Stimulated activated naive CD8-positive, alpha-beta T cell treated with anti-CD3 and anti-CD28 coated beads, Interleukin-15, Interleukin-2, amounts not matched to agents 100 U/mL and 50 U/mL, for 24 hours (primary cell): Measurements from ENCODE around the gene OGDHL.
A peak's percentile ranks its signal among the peaks of the same experiment; 100 is the strongest.
"Not testable (repeated sequence)": the region's sequence is repeated elsewhere in the genome, so short reads cannot be mapped to it uniquely, and the experiment has no call there.

ENCODE experiments used
- ATAC-seq: fragments of 150-1000 bp; cut with Tn5 transposase; one replicate; pipeline ENCODE4 v1.10.0; 2021
- DNase-seq: peaks from one replicate; pipeline ENCODE4 v3.0.0; 2021

Gene OGDHL

GRCh38 chr10:49761789-49762565, at the start of gene OGDHL:
Gene OGDHL, minus strand, starts transcription at chr10:49762323. Its CDS starts 3,731 bp downstream, at chr10:49758592.
- ATAC-seq (peak; percentile 78), DNase-seq (peak; percentile 79)

GRCh38 chr10:49803988-49804387, 41.9 kb upstream of the OGDHL start:
- no peak for ATAC-seq
- no peak for DNase-seq

GRCh38 chr10:49798275-49798674, 36.2 kb upstream of the OGDHL start:
- ATAC-seq (no peak), DNase-seq (no peak)

- no peak for ATAC-seq
- DNase-seq = no peak
Measured at GRCh38 chr10:49791100-49791499, 29.0 kb upstream of the OGDHL start.

- ATAC-seq (no peak), DNase-seq (no peak)
Measured at GRCh38 chr10:49784681-49785080, 22.6 kb upstream of the OGDHL start.

GRCh38 chr10:49783645-49784044, 21.5 kb upstream of the OGDHL start:
- ATAC-seq (no peak), DNase-seq (no peak)

GRCh38 chr10:49781247-49781646, 19.1 kb upstream of the OGDHL start:
- no peak for ATAC-seq
- DNase-seq = no peak

- no peak for ATAC-seq
- no peak for DNase-seq
Measured at GRCh38 chr10:49778197-49778596, 16.1 kb upstream of the OGDHL start.

- DNase-seq = no peak
- no peak for ATAC-seq
Measured at GRCh38 chr10:49776851-49777250, 14.7 kb upstream of the OGDHL start.

- ATAC-seq = no peak
- no peak for DNase-seq
Measured at GRCh38 chr10:49775014-49775413, 12.9 kb upstream of the OGDHL start.

GRCh38 chr10:49772944-49773343, 10.8 kb upstream of the OGDHL start:
- not testable (repeated sequence) for ATAC-seq

GRCh38 chr10:49771046-49771445, 8.9 kb upstream of the OGDHL start:
- ATAC-seq, DNase-seq: not testable (repeated sequence)

More at GRCh38 chr10:49772944-49773343, 10.8 kb upstream of the OGDHL start:
- not testable (repeated sequence) for DNase-seq

- DNase-seq (no peak), ATAC-seq (no peak)
Measured at GRCh38 chr10:49769692-49770091, 7.6 kb upstream of the OGDHL start.

GRCh38 chr10:49768731-49769130, 6.6 kb upstream of the OGDHL start:
- DNase-seq = no peak
- no peak for ATAC-seq

- DNase-seq (no peak), ATAC-seq (no peak)
Measured at GRCh38 chr10:49768329-49768728, 6.2 kb upstream of the OGDHL start.

- ATAC-seq = no peak
- no peak for DNase-seq
Measured at GRCh38 chr10:49767752-49768151, 5.6 kb upstream of the OGDHL start.

GRCh38 chr10:49766484-49766883, 4.4 kb upstream of the OGDHL start:
- DNase-seq = no peak
- no peak for ATAC-seq

GRCh38 chr10:49762566-49762877, 399 bp upstream of the OGDHL start:
- no peak for ATAC-seq

GRCh38 chr10:49761201-49761788, 828 bp downstream of the OGDHL start:
- DNase-seq (no peak), ATAC-seq (no peak)

More at GRCh38 chr10:49762566-49762877, 399 bp upstream of the OGDHL start:
- DNase-seq = no peak

- DNase-seq (no peak), ATAC-seq (no peak)
Measured at GRCh38 chr10:49760789-49761188, 1.3 kb downstream of the OGDHL start.

- ATAC-seq (no peak), DNase-seq (no peak)
Measured at GRCh38 chr10:49759787-49760551, 2.2 kb downstream of the OGDHL start.

- ATAC-seq = no peak
Measured at GRCh38 chr10:49758249-49758930, 3.7 kb downstream of the OGDHL start.

GRCh38 chr10:49756641-49757040, 5.5 kb downstream of the OGDHL start:
- no peak for ATAC-seq
- DNase-seq = no peak

More at GRCh38 chr10:49758249-49758930, 3.7 kb downstream of the OGDHL start:
- DNase-seq = no peak
